Measurements from ENCODE around the gene FNDC1. TPM values are rescaled to one million over a fixed set of nuclear protein-coding genes. Genes with fewer than 3 reads are reported as not detected.

The FNDC1 gene
- total RNA-seq, 2 donors from 2014 or later = 0.52 TPM; not detected in 1

- no peak overlapping the region for H3K27ac ChIP-seq
- TF ChIP-seq CTCF (IDR thresholded peaks at IDR 0.05) (no peak), POLR2A (IDR thresholded peaks at IDR 0.05) (no peak)
- WGBS, 2 donors = 49 to 59% methylated on average over 5 of the region's 5 CpGs
- H3K36me3 ChIP-seq (replicated peaks in 1 of 2; ENCODE audit: insufficient read depth in 1 of 2, low read depth in 2 of 2) = no peaks in the 10 kb centered on the region
- ATAC-seq = no peak
- no peak overlapping the region for H3K4me3 ChIP-seq
- no peaks in the 10 kb centered on the region for H3K27me3 ChIP-seq
- no peaks in the 10 kb centered on the region for H3K9me3 ChIP-seq
- intact Hi-C loops (cut with DNase I) = no loop called here
- DNase-seq = no peak
- H3K4me1 ChIP-seq = no peaks in the 10 kb centered on the region
Measured at GRCh38 chr6:159305159-159305558, 136.0 kb downstream of the FNDC1 start.

- no peaks in the 10 kb centered on the region for H3K27me3 ChIP-seq
- H3K36me3 ChIP-seq (replicated peaks in 1 of 2; ENCODE audit: insufficient read depth in 1 of 2, low read depth in 2 of 2) = no peaks in the 10 kb centered on the region
- H3K4me1 ChIP-seq = no peaks in the 10 kb centered on the region
- 36 to 38% methylated on average over 3 of the region's 3 CpGs for WGBS, 2 donors
- no peak overlapping the region for H3K4me3 ChIP-seq
- H3K27ac ChIP-seq = no peak overlapping the region
- ATAC-seq = no peak
- TF ChIP-seq CTCF (IDR thresholded peaks at IDR 0.05) = no peak
- intact Hi-C loops (cut with DNase I) = no loop called here
- no peak for DNase-seq
- no peaks in the 10 kb centered on the region for H3K9me3 ChIP-seq
Measured at GRCh38 chr6:159305804-159306537, 136.8 kb downstream of the FNDC1 start.

DNA sequence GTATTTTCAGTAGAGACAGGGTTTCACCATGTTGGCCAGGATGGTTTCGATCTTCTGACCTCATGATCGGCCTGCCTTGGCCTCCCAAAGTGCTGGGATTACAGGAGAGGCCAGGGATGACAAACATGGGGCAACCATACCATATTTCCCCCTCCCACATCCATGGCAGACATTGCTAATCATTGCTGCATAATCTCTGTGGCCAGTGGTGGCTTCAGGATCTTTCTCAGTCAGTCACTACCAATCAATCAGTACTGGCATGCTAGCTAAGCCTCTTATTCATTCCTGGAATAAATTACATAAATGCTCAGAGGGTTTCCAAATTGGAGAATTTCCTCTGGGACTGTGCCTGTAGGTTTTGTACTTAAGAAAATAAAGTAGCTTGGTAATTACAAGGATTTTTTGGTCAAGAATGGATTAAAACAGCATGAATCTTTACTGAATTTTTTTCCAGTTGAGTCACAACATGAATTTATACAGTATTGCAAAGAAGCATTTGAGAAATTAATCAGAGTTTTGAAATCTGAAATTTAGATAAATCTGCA, 138.1 kb downstream of the FNDC1 start:
- no peaks in the 10 kb centered on the region for H3K4me1 ChIP-seq
- H3K27me3 ChIP-seq = no peaks in the 10 kb centered on the region
- no peak overlapping the region for H3K4me3 ChIP-seq
- TF ChIP-seq POLR2A (IDR thresholded peaks at IDR 0.05) (no peak), CTCF (IDR thresholded peaks at IDR 0.05) (no peak)
- no peaks in the 10 kb centered on the region for H3K36me3 ChIP-seq (replicated peaks in 1 of 2; ENCODE audit: insufficient read depth in 1 of 2, low read depth in 2 of 2)
- no peaks in the 10 kb centered on the region for H3K9me3 ChIP-seq
- intact Hi-C loops (cut with DNase I) = no loop called here
- ATAC-seq (no peak), DNase-seq (no peak)
- WGBS, 2 donors = 72 to 76% methylated on average over 2 of the region's 2 CpGs
- H3K27ac ChIP-seq = no peak overlapping the region

- Histone ChIP-seq H3K27ac (no peak overlapping the region), H3K27me3 (no peaks in the 10 kb centered on the region), H3K4me3 (no peak overlapping the region), H3K36me3 (replicated peaks in 1 of 2; ENCODE audit: insufficient read depth in 1 of 2, low read depth in 2 of 2) (no peaks in the 10 kb centered on the region), H3K9me3 (no peaks in the 10 kb centered on the region), H3K4me1 (no peaks in the 10 kb centered on the region)
- TF ChIP-seq POLR2A (IDR thresholded peaks at IDR 0.05) = no peak
- no peak for TF ChIP-seq CTCF (IDR thresholded peaks at IDR 0.05)
- 19 to 42% methylated on average over 1 of the region's 1 CpG for WGBS, 2 donors
- no peak for ATAC-seq
- DNase-seq = no peak
- intact Hi-C loops (cut with DNase I) = no loop called here
Measured at GRCh38 chr6:159308198-159308597, 139.0 kb downstream of the FNDC1 start.

GRCh38 chr6:159309723-159310122, 140.5 kb downstream of the FNDC1 start:
- H3K4me1 ChIP-seq = no peaks in the 10 kb centered on the region
- H3K27ac ChIP-seq = no peak overlapping the region
- TF ChIP-seq POLR2A (IDR thresholded peaks at IDR 0.05) (no peak), CTCF (IDR thresholded peaks at IDR 0.05) (no peak)
- no peaks in the 10 kb centered on the region for H3K36me3 ChIP-seq (replicated peaks in 1 of 2; ENCODE audit: insufficient read depth in 1 of 2, low read depth in 2 of 2)
- no peaks in the 10 kb centered on the region for H3K27me3 ChIP-seq
- DNase-seq (no peak), ATAC-seq (no peak)
- intact Hi-C loops (cut with DNase I) = no loop called here
- no peak overlapping the region for H3K4me3 ChIP-seq
- 64 to 68% methylated on average over 1 of the region's 1 CpG for WGBS, 2 donors
- H3K9me3 ChIP-seq = no peaks in the 10 kb centered on the region
